GM19099 (cell line): ENCODE data around the gene PRKCE.

Experiments
- POLR2A ChIP-seq: IDR thresholded peaks from 3 replicates; pipeline ENCODE4 v1.6.1; 2011; ENCODE audit warnings: low read depth; ENCODE audit not compliant: insufficient read length; ENCODE audit errors: extremely low read depth

The PRKCE gene

GRCh38 chr2:46009315-46009714, 357.8 kb downstream of the PRKCE start:
- TF ChIP-seq POLR2A: no peak

- no peak for TF ChIP-seq POLR2A
Observed at GRCh38 chr2:46009772-46010171, 358.3 kb downstream of the PRKCE start.

GRCh38 chr2:46010223-46010924, 358.9 kb downstream of the PRKCE start:
- no peak for TF ChIP-seq POLR2A

GRCh38 chr2:46010925-46011490, 359.5 kb downstream of the PRKCE start:
- TF ChIP-seq POLR2A: no peak

GRCh38 chr2:46012618-46013240, 361.3 kb downstream of the PRKCE start:
- no peak for TF ChIP-seq POLR2A

- TF ChIP-seq POLR2A: no peak
Observed at GRCh38 chr2:46013726-46014125, 362.3 kb downstream of the PRKCE start.

- TF ChIP-seq POLR2A: no peak
Observed at GRCh38 chr2:46014911-46015654, 363.6 kb downstream of the PRKCE start.

- TF ChIP-seq POLR2A: no peak
Observed at GRCh38 chr2:46015671-46016070, 364.2 kb downstream of the PRKCE start.

GRCh38 chr2:46016091-46016490, 364.6 kb downstream of the PRKCE start:
- TF ChIP-seq POLR2A: no peak

- no peak for TF ChIP-seq POLR2A
Observed at GRCh38 chr2:46018773-46019591, 367.5 kb downstream of the PRKCE start.

GRCh38 chr2:46020416-46020815, 368.9 kb downstream of the PRKCE start:
- TF ChIP-seq POLR2A: no peak

- TF ChIP-seq POLR2A: no peak
Observed at GRCh38 chr2:46023165-46023854, 371.8 kb downstream of the PRKCE start.

GRCh38 chr2:46024146-46024779, 372.8 kb downstream of the PRKCE start:
- no peak for TF ChIP-seq POLR2A

- no peak for TF ChIP-seq POLR2A
Observed at GRCh38 chr2:46025081-46025480, 373.6 kb downstream of the PRKCE start.
